Cardiac muscle cell (in vitro differentiated cells and primary cell): ENCODE measurements around the gene WASF1. TPM values are rescaled to one million over a fixed set of nuclear protein-coding genes. Genes with fewer than 3 reads are reported as not detected.
A peak's percentile ranks its signal among the peaks of the same experiment; 100 is the strongest.

Source experiments
- DNase-seq, 2 donors: peaks; one replicate each; pipeline versions ENCODE4 v3.0.0 to v3.0.0-alpha.2; 2010 to 2017; ENCODE audit warnings: low read depth in 1 of 2, low spot score in 1 of 2
- H3K27ac ChIP-seq: fragments of 200-600 bp; sonication (generic); 2 replicates; pipeline ENCODE4 v1.5.1; 2016
- H3K27me3 ChIP-seq: fragments of 200-600 bp; sonication (generic); 2 replicates; pipeline ENCODE4 v1.6.0; 2016; ENCODE audit warnings: control low read depth
- H3K36me3 ChIP-seq: fragments of 200-600 bp; sonication (generic); 2 replicates; pipeline ENCODE4 v1.5.1; 2016; ENCODE audit warnings: control low read depth
- H3K4me1 ChIP-seq: fragments of 200-600 bp; sonication (generic); 2 replicates; pipeline ENCODE4 v1.8.1; 2017; ENCODE audit warnings: low read depth, mild to moderate bottlenecking, mixed run types
- H3K4me3 ChIP-seq: fragments of 200-600 bp; sonication (generic); 2 replicates; pipeline ENCODE4 v1.5.1; 2016; ENCODE audit warnings: mild to moderate bottlenecking
- H3K9me3 ChIP-seq: fragments of 200-600 bp; sonication (generic); 2 replicates; pipeline ENCODE4 v1.5.1; 2017; ENCODE audit warnings: low read depth, mild to moderate bottlenecking, control low read depth
- polyA plus RNA-seq: library from polyadenylated mRNA; unstranded; fragments of >200 nt; fragmentation: Nextera tagmentation; extraction: Ambion mirVana; gene quantifications from 2 replicates; pipeline ENCODE4 v1.2.1, GENCODE V29; 2016
- total RNA-seq: library from RNA; depleted of rRNA; stranded (reverse); fragments of >200 nt; gene quantifications from 2 replicates; pipeline ENCODE4 v1.2.3, GENCODE V29; 2016
- TF ChIP-seq, protein P1 (sequence below): IDR thresholded peaks from 2 replicates; pipeline ENCODE4 v1.5.1; 2012; ENCODE audit warnings: low read depth, mild to moderate bottlenecking, low read length

WASF1 gene
- total and polyA plus RNA-seq, 2 experiments from 2014 or later: 46.3 to 70.9 TPM

DNA sequence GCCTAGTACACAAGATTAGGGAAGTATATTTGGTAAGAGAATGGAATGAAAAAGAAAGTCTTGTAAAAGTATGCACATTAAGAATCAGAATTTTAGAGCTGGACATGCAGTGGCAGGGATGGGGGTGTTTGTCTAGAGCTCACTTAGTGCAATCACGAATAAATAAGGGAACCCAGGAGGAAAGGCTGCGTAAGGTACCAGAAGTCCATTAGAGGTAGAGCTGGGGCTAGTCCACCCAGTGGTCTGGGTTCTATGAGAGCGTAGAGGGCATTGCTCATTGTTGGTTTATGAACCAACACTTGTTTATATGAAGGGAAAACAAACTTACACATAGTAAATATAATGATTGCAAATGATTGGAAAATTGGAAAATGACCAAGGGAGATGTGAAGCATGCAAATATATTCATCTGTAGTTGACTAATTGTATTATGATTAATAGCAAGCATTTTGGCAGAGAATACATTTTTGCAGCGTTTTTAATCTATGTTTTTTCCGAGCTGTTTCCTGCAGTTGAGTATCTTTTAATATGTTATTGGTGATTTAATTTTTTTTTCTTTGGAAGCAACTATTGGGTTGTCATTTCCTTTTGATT, 3.9 kb upstream of the WASF1 start:
- DNase-seq: no peak
- H3K4me3 ChIP-seq: no peak overlapping the region

DNA sequence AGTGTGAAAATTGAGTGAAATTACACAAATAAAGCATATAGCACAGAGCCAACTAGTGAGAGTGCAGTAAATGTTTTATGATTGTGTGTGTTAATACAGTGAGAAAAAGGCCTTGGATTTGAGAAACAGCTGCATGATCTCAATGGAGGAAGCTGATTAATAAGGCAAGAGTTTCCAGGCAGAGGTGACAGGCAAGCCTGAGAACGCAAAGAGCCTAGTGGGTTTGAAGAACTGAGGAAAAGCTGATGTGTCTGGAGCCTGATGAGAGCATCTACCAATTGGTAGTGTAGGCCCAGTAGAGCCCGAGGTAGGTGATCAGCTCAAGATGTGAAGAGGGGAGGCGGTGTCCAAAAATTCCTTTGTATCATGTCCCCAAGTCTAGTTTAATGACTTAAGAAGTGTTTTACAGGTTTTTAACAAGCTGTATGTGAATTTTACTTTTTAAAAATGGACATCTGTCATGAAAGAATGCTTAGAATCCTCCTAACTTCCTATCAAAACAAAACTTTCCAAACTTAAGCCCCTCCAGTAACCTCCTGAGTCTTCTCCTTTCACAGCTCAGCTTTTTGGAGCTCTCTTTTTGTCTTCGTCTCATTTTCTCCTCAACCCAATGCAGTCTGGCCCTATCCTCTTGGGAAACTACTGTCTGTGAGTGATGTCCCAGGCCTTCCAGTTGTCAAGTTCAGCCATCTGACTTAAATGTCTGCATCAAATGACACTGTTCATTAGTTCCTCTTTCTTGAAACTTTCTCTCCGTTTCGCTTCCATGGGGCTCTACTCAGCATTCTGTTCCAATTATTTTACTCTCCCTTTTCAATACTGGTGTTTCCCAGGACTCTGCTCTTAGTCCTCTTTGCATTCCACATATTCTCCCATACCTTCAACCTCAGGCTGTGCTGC, 1.9 kb upstream of the WASF1 start:
- no peaks in the 10 kb centered on the region for H3K27me3 ChIP-seq
- peak in 1 of 2 donors; percentile 32 for DNase-seq
- peak overlapping the region; percentile 91 for H3K4me3 ChIP-seq
- no peak overlapping the region for H3K27ac ChIP-seq
- H3K4me1 ChIP-seq: peaks cover 19% of the 10 kb centered on the region
- H3K9me3 ChIP-seq: no peaks in the 10 kb centered on the region
- TF ChIP-seq, protein P1, sequence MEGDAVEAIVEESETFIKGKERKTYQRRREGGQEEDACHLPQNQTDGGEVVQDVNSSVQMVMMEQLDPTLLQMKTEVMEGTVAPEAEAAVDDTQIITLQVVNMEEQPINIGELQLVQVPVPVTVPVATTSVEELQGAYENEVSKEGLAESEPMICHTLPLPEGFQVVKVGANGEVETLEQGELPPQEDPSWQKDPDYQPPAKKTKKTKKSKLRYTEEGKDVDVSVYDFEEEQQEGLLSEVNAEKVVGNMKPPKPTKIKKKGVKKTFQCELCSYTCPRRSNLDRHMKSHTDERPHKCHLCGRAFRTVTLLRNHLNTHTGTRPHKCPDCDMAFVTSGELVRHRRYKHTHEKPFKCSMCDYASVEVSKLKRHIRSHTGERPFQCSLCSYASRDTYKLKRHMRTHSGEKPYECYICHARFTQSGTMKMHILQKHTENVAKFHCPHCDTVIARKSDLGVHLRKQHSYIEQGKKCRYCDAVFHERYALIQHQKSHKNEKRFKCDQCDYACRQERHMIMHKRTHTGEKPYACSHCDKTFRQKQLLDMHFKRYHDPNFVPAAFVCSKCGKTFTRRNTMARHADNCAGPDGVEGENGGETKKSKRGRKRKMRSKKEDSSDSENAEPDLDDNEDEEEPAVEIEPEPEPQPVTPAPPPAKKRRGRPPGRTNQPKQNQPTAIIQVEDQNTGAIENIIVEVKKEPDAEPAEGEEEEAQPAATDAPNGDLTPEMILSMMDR: no peak
- no peaks in the 10 kb centered on the region for H3K36me3 ChIP-seq

More for the DNA sequence above, 3.9 kb upstream of the WASF1 start:
- H3K27me3 ChIP-seq: no peaks in the 10 kb centered on the region
- TF ChIP-seq, protein P1: no peak
- no peaks in the 10 kb centered on the region for H3K36me3 ChIP-seq
- no peaks in the 10 kb centered on the region for H3K9me3 ChIP-seq
- H3K27ac ChIP-seq: no peak overlapping the region
- H3K4me1 ChIP-seq: peaks cover 11% of the 10 kb centered on the region

DNA sequence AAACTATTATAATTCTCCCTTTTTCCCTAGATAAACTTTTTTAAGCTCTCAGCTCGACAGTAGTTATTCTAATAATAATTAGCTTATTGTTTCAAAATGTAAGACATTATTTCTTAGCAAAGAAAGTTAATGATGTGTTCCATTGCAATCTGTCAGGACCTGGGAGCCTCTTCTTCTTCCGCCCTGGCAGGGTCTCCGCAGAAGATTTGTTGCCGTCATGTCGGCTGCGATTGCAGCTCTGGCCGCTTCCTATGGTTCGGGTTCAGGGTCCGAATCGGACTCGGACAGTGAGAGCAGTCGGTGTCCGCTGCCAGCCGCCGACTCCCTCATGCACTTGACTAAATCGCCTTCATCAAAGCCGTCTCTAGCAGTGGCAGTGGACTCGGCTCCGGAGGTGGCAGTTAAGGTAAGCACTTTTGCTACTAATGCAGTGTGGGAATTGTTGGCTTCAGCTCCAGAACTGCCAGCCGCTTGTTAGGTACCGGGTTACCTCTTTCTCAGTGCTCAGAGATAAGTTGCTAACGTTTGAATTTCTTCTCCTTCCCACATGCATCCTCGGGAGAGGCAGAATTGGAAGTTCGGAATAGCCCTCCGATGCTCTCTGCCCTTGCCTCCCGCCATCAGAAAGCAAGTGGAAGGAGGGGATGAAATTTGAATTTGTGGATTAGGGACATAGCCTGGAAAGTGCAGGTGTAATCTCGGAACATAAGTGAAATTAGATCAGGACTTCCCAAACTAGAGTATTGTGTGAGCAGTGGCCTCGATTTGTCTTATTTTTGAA, 948 bp upstream of the WASF1 start, which contains the start of gene CDC40:
Gene CDC40 (plus strand): TSS at position 200 of the 781 bp plus-strand sequence. CDS start 18 bp downstream, at position 218.
- Histone ChIP-seq H3K9me3 (no peaks in the 10 kb centered on the region), H3K4me1 (peaks cover 19% of the 10 kb centered on the region), H3K27me3 (no peaks in the 10 kb centered on the region), H3K36me3 (no peaks in the 10 kb centered on the region), H3K4me3 (peak within 1 kb of the TSS; percentile 91), H3K27ac (peak within 1 kb of the TSS; percentile 98)
- DNase-seq: peak in 1 of 2 donors; percentile 70
- TF ChIP-seq, protein P1: no peak

DNA sequence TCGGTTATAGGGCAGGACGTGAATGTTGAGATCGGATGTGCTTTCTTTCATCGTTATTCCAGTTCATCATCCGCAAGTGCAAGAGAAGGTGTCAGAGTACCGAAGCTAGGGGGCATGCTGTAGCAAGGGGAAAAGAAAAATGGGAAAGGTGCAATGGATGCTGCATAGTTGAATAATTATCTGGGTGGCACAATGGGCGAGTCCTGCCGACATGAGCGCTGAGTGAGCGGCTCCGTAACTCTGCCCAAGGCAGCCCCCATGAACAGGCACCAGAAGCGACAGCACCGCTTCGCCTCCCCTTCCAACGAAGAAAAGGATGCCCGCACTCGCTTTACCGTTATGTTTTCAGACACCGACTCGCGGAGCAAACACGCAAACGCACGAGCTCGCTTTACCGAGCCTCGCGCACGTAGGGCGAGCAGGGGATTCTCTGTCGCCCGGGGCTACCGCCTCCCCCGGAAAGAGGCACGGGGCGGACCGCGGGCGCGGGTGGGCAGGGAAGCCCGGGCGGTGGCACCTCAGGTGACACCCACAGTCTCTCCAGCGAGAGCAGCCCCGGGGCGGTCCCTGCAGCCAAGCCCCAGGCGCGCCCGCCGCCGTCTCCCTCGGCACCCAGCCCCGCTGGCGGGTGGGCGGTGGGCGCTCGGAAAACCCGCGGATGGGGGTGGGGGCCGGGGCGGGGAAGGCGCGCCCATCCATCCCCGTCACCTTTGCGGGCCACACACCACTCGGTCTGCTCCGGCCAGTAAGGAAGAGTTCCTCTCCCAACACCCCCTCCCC, 654 bp downstream of the WASF1 start:
- DNase-seq: peak; percentile 66 to 72
- TF ChIP-seq, protein P1: peak; percentile 75
- H3K27me3 ChIP-seq: no peaks in the 10 kb centered on the region
- H3K27ac ChIP-seq: peak overlapping the region; percentile 98
- no peaks in the 10 kb centered on the region for H3K9me3 ChIP-seq
- H3K36me3 ChIP-seq: no peaks in the 10 kb centered on the region
- peak overlapping the region; percentile 91 for H3K4me3 ChIP-seq
- peaks cover 19% of the 10 kb centered on the region for H3K4me1 ChIP-seq
